Testis (tissue), 3 donors: ENCODE measurements around the gene ENTREP1. TPM values are rescaled to one million over a fixed set of nuclear protein-coding genes. Genes with fewer than 3 reads are reported as not detected.

Experiments
- DNase-seq: peaks from one replicate; pipeline ENCODE4 v3.0.0-alpha.2; 2019
- H3K27ac ChIP-seq, 2 donors: fragments of 200-600 bp; sonication (generic); one replicate each; pipeline ENCODE4 v1.5.1; 2019
- H3K27me3 ChIP-seq: fragments of 200-600 bp; sonication (generic); one replicate; pipeline ENCODE4 v1.5.1; 2019
- H3K36me3 ChIP-seq: fragments of 200-600 bp; sonication (generic); one replicate; pipeline ENCODE4 v1.5.1; 2017; ENCODE audit warnings: low read depth; ENCODE audit errors: missing control alignments
- H3K4me1 ChIP-seq: fragments of 200-600 bp; sonication (generic); one replicate; pipeline ENCODE4 v1.5.1; 2019
- H3K4me3 ChIP-seq, 2 donors: fragments of 200-600 bp; sonication (generic); one replicate each; pipeline ENCODE4 v1.5.1; 2017 to 2019
- H3K9me3 ChIP-seq: fragments of 200-600 bp; sonication (generic); one replicate; pipeline ENCODE4 v1.5.1; 2017
- POLR2A ChIP-seq: fragments of 450-650 bp; IDR thresholded peaks from one replicate; pipeline ENCODE4 v1.6.1; 2017; ENCODE audit warnings: antibody characterized with exemption, mild to moderate bottlenecking, moderate library complexity
- WGBS, 2 donors: methylation state at CpG; one replicate each; pipeline ENCODE4 v1.1.5; 2018; 5-methylcytosine and 5-hydroxymethylcytosine counted together
- intact Hi-C: fragments of 100-400 bp; cut with DNase I; formaldehyde crosslinking; loops from one replicate; pipeline ENCODE4 v1.15.1; 2023; ENCODE audit warnings: low total_unique reads
- polyA plus RNA-seq: library from polyadenylated mRNA; stranded (reverse); fragments of 350-450 nt; fragmentation: Illumina TruSeq; extraction: RNeasy Lipid Tissue Mini Kit (QIAGEN cat#74804); gene quantifications from one replicate; pipeline ENCODE4 v1.2.3, GENCODE V29; 2014; ENCODE audit warnings: low read depth, low replicate concordance; ENCODE audit not compliant: insufficient read depth
- total RNA-seq, 2 donors: library from RNA; depleted of rRNA; stranded (reverse); fragments of >200 nt; gene quantifications; one replicate each; pipeline ENCODE4 v1.2.3, GENCODE V29; 2016
- TF ChIP-seq, protein P1 (sequence below), 3 experiments: fragments of 450-650 bp in 2 of 3; fragments of 200-600 bp in 1 of 3; sonication (generic) in 1 of 3; IDR thresholded peaks; one replicate each; pipeline ENCODE4 v1.5.1; 2016 to 2019; ENCODE audit warnings: antibody characterized with exemption in 3 of 3, mild to moderate bottlenecking in 2 of 3, moderate library complexity in 1 of 3

ENTREP1 gene
- total and polyA plus RNA-seq, 3 donors from 2014 or later, result 5.2 to 7.9 (median 5.9) TPM

DNA sequence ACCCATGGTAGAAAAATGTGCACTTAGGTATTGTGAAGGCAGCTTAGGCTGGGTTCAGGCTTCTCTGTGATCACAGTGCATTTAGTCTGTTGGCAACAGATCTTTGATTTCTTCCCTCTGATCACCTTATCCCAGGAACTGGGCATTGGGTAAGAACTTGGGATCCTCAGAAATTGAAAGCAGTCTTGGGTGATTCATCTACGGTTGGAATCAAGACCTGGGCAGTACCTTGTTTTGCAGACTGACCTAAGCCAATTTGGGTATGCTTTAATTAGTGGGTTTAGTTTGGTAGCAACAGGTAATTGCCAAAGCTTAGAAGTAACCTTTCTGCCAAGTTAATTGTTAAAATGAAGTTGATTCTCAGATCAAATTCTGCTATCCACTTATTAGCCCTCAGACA lies 17.8 kb downstream of the ENTREP1 start:
- H3K4me3 ChIP-seq, result no peak overlapping the region
- no peak for DNase-seq
- no peak overlapping the region for H3K27ac ChIP-seq
- WGBS, 2 donors, result 88 to 94% methylated on average over 1 of the region's 1 CpG
- H3K4me1 ChIP-seq, result peaks cover 6% of the 10 kb centered on the region
- TF ChIP-seq, protein P1, sequence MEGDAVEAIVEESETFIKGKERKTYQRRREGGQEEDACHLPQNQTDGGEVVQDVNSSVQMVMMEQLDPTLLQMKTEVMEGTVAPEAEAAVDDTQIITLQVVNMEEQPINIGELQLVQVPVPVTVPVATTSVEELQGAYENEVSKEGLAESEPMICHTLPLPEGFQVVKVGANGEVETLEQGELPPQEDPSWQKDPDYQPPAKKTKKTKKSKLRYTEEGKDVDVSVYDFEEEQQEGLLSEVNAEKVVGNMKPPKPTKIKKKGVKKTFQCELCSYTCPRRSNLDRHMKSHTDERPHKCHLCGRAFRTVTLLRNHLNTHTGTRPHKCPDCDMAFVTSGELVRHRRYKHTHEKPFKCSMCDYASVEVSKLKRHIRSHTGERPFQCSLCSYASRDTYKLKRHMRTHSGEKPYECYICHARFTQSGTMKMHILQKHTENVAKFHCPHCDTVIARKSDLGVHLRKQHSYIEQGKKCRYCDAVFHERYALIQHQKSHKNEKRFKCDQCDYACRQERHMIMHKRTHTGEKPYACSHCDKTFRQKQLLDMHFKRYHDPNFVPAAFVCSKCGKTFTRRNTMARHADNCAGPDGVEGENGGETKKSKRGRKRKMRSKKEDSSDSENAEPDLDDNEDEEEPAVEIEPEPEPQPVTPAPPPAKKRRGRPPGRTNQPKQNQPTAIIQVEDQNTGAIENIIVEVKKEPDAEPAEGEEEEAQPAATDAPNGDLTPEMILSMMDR (IDR thresholded peaks at IDR 0.05), result no peak
- no peak for TF ChIP-seq POLR2A
- no peaks in the 10 kb centered on the region for H3K9me3 ChIP-seq
- no peaks in the 10 kb centered on the region for H3K36me3 ChIP-seq
- intact Hi-C loops, result no loop called here
- no peaks in the 10 kb centered on the region for H3K27me3 ChIP-seq

- intact Hi-C loops, result no loop called here
- no peak overlapping the region for H3K4me3 ChIP-seq
- no peaks in the 10 kb centered on the region for H3K9me3 ChIP-seq
- DNase-seq, result no peak
- H3K36me3 ChIP-seq, result no peaks in the 10 kb centered on the region
- no peak for TF ChIP-seq POLR2A
- peaks cover 6% of the 10 kb centered on the region for H3K4me1 ChIP-seq
- no peak overlapping the region for H3K27ac ChIP-seq
- WGBS, 2 donors, result 86 to 90% methylated on average over 4 of the region's 4 CpGs
- no peaks in the 10 kb centered on the region for H3K27me3 ChIP-seq
These were observed 19.4 kb downstream of the ENTREP1 start for GRCh38 chr9:69344459-69344858.

GRCh38 chr9:69346596-69347390 lies 21.8 kb downstream of the ENTREP1 start:
- Histone ChIP-seq H3K9me3 (no peaks in the 10 kb centered on the region), H3K4me3 (no peak overlapping the region), H3K27ac (no peak overlapping the region), H3K36me3 (no peaks in the 10 kb centered on the region), H3K27me3 (no peaks in the 10 kb centered on the region), H3K4me1 (peaks cover 6% of the 10 kb centered on the region)
- 94 to 96% methylated on average over 6 of the region's 6 CpGs for WGBS, 2 donors
- TF ChIP-seq, protein P1 (IDR thresholded peaks at IDR 0.05), result no peak
- TF ChIP-seq POLR2A, result no peak
- intact Hi-C loops, result no loop called here
- no peak for DNase-seq

DNA sequence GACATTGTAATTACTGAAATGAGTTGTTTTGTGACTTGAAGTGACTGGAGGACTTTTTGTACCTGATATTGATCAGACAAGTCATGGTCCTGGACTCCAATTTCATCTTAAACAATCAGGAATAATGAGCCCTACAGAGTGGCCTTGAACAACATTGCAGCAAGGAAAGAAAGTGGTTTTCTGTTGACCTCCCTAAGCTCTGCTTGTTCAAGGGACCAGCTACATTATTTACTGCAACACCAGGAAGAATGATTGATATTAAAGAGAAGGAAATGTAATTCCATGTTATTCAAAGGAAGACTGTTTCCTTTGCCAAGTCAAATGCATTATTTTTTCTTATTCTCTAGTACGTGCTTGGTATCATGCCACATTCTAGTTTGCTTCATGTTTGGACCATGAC lies 22.6 kb downstream of the ENTREP1 start:
- Histone ChIP-seq H3K9me3 (no peaks in the 10 kb centered on the region), H3K4me1 (peaks cover 6% of the 10 kb centered on the region), H3K36me3 (no peaks in the 10 kb centered on the region), H3K4me3 (no peak overlapping the region), H3K27ac (no peak overlapping the region), H3K27me3 (no peaks in the 10 kb centered on the region)
- TF ChIP-seq, protein P1 (IDR thresholded peaks at IDR 0.05), result no peak
- TF ChIP-seq POLR2A, result no peak
- intact Hi-C loops, result no loop called here
- no peak for DNase-seq
- WGBS, 2 donors, result 42 to 45% methylated on average over 1 of the region's 1 CpG

DNA sequence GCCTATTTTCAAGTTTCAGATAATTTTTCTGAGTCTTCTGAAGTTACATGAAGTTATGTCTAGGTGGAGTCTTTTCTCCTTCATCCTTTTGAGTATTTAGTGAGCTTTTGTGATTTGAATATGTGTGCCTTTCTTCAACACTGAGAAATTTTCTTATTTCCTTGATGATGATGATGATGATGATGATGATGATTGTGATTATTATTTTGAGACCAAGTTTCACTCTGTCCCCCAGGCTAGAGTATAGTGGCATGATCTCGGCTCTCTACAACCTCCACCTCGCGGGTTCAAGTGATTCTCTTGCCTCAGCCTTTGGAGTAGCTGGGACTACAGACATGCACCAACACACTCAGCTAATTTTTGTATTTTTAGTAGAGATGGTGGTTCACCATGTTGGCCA lies 26.2 kb downstream of the ENTREP1 start:
- Histone ChIP-seq H3K27me3 (no peaks in the 10 kb centered on the region), H3K9me3 (no peaks in the 10 kb centered on the region), H3K4me1 (peaks cover 6% of the 10 kb centered on the region), H3K36me3 (no peaks in the 10 kb centered on the region), H3K27ac (no peak overlapping the region), H3K4me3 (no peak overlapping the region)
- intact Hi-C loops, result no loop called here
- TF ChIP-seq, protein P1 (IDR thresholded peaks at IDR 0.05), result no peak
- no peak for TF ChIP-seq POLR2A
- DNase-seq, result no peak
- 95 to 98% methylated on average over 3 of the region's 3 CpGs for WGBS, 2 donors
